Activated naive CD4-positive, alpha-beta T cell treated with anti-CD3 and anti-CD28 coated beads, Interleukin-2, amount 10 ng/mL, durations not matched to agents 7 days and 5 days (primary cell): ENCODE measurements around the gene FBXO15.

ENCODE experiments used
- CTCF ChIA-PET: fragments of 350-600 bp; sonication (Branson Sonifier 250); formaldehyde crosslinking; loops from one replicate; lab custom pipeline; 2021; ENCODE audit warnings: antibody characterized with exemption; lab: Charles Lee
- DNase-seq: peaks from one replicate; pipeline ENCODE4 v3.0.0-alpha.2; 2020
- H3K27ac Mint-ChIP-seq: one replicate; pipeline ENCODE4 v1.8.0; 2021; ENCODE audit warnings: mild to moderate bottlenecking, moderate library complexity, mixed read lengths
- H3K27me3 Mint-ChIP-seq: one replicate; pipeline ENCODE4 v1.8.0; 2021; ENCODE audit warnings: mild to moderate bottlenecking, mixed read lengths
- H3K36me3 Mint-ChIP-seq: one replicate; pipeline ENCODE4 v1.8.0; 2021; ENCODE audit warnings: mixed read lengths
- H3K4me1 Mint-ChIP-seq: one replicate; pipeline ENCODE4 v1.8.0; 2021; ENCODE audit warnings: mixed read lengths
- H3K4me3 Mint-ChIP-seq: one replicate; pipeline ENCODE4 v1.8.0; 2021; ENCODE audit warnings: mild to moderate bottlenecking, moderate library complexity, mixed read lengths
- H3K9me3 Mint-ChIP-seq: one replicate; pipeline ENCODE4 v1.8.0; 2021; ENCODE audit warnings: mixed read lengths

FBXO15 gene

DNA sequence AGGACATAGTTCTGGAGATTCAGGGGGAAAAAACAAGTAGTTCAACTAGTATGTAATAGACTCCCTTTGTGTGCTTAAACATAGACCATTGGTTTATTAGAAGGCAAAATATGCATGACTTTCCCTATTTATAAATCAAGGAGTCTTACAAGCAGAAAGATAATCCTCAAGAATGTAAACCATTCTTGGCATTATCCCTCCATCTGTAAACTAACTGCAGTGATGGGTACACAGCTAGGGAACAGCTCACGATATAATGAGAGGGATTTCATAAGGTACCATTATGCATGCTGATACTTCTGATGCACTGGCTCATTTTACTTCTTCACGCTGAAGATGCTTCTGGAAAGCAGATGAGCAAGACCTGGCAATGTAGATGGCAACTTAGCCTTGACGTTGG is 878 bp downstream of the FBXO15 start:
- CTCF ChIA-PET, result no interaction called here
- peak overlapping the region; percentile 95 for H3K4me3 Mint-ChIP-seq
- peaks cover 4% of the 10 kb centered on the region for H3K27me3 Mint-ChIP-seq
- H3K9me3 Mint-ChIP-seq, result no peaks in the 10 kb centered on the region
- peaks cover 13% of the 10 kb centered on the region for H3K36me3 Mint-ChIP-seq
- H3K4me1 Mint-ChIP-seq, result peaks cover 41% of the 10 kb centered on the region
- peak overlapping the region; percentile 100 for H3K27ac Mint-ChIP-seq
- DNase-seq, result no peak

DNA sequence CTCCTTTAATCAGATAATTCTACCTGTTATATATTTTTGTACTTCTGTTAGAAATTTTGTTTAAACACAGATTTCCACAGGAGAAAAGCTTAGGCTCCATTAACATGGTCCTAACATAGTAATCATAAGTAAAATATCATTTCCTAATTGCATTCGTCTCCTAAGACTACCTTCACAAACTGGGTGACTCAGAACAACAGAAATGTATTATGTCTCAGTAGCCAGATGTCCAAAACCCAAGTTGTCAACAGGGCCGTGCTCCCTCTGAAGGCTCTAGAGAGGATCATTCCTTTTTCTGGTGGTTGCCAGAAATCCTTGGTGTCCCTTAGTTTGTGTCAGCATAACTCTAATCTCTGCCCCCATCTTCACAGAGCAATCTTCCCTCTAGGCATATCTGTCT is 5.4 kb downstream of the FBXO15 start:
- Mint-ChIP-seq H3K27me3 (peaks cover 7% of the 10 kb centered on the region), H3K4me1 (peaks cover 16% of the 10 kb centered on the region), H3K9me3 (no peaks in the 10 kb centered on the region), H3K4me3 (no peak overlapping the region), H3K36me3 (no peaks in the 10 kb centered on the region), H3K27ac (no peak overlapping the region)
- no peak for DNase-seq
- CTCF ChIA-PET, result interaction anchor here (0.6 to 1.2 kb wide), 3 partner anchors 11 to 70 kb away, joined by 3 to 4 read pairs (median 4); no protein-coding TSS in a partner anchor

DNA sequence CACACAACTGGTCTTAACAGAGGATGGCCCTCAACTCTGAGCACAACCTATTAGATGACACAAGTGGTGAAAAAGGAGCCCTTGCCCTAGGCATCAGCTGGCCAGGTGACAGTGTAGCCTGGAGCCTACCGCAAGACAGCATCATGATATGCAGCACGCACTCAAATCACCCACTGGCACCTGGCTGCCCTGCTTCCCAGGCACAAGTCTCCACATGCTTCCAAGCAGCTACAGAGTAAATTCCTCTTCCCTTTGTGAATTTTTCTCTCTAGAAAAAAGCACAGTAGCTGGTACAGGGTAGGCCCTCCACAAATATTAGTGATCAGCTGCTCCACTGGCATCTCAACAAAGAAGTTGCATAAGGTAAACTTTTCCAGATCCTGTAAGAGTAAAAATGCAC is 6.0 kb downstream of the FBXO15 start:
- H3K27ac Mint-ChIP-seq, result no peak overlapping the region
- H3K27me3 Mint-ChIP-seq, result peaks cover 7% of the 10 kb centered on the region
- no peak for DNase-seq
- CTCF ChIA-PET, result interaction anchor here (0.6 to 1.0 kb wide), 2 partner anchors 11 to 69 kb away, joined by 4 read pairs; no protein-coding TSS in a partner anchor
- H3K4me3 Mint-ChIP-seq, result no peak overlapping the region
- H3K9me3 Mint-ChIP-seq, result no peaks in the 10 kb centered on the region
- no peaks in the 10 kb centered on the region for H3K36me3 Mint-ChIP-seq
- peaks cover 10% of the 10 kb centered on the region for H3K4me1 Mint-ChIP-seq

DNA sequence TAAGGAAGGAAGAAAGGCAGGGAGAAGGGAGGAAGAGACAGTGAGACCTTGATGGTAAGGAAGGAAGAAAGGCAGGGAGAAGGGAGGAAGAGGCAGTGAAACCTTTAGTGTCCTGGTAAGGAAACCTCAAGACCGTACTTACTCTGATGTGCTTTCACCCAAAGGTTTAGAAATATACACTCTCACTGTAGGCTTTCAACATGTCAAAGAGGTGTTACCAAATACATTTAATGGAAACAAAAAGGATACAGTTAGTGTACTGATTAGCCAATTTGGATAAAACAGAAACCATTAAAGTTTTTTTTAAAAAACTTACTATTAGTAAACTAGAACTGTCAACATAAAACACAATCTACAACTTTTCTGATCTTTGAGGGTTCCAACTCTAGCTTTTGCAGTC is 7.1 kb downstream of the FBXO15 start:
- Mint-ChIP-seq H3K4me3 (no peak overlapping the region), H3K36me3 (no peaks in the 10 kb centered on the region), H3K27ac (no peak overlapping the region), H3K27me3 (peaks cover 7% of the 10 kb centered on the region), H3K4me1 (peaks cover 6% of the 10 kb centered on the region), H3K9me3 (no peaks in the 10 kb centered on the region)
- CTCF ChIA-PET, result interaction anchor here (2.9 kb wide), 1 partner anchor 23 kb away, joined by 11 read pairs; no protein-coding TSS in a partner anchor
- no peak for DNase-seq

DNA sequence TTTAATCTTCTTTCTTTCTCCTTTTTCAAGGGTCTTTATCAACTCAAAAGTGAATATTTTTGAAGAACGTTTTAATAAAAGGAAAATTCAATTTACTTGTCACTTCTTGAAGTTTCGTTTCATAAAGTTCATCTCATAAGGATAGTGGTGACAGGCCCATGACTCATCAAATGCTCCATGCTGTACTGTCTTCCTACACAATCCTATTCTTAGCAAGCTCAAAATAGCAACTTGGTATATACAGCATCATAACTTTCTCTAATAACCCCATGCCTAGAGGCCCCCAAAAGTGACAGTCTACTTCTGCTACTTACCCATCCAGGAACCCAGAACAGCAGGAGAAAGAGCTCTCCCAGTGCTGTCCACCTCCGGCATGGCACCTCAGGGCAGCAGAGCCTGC is 7.7 kb downstream of the FBXO15 start:
- Mint-ChIP-seq H3K4me1 (peaks cover 6% of the 10 kb centered on the region), H3K4me3 (no peak overlapping the region), H3K27me3 (peaks cover 7% of the 10 kb centered on the region), H3K36me3 (no peaks in the 10 kb centered on the region), H3K9me3 (no peaks in the 10 kb centered on the region), H3K27ac (no peak overlapping the region)
- no peak for DNase-seq
- CTCF ChIA-PET, result interaction anchor here (0.7 to 2.9 kb wide), 5 partner anchors 9 to 57 kb away, joined by 3 to 11 read pairs (median 4); partner anchors contain the start of gene TIMM21

DNA sequence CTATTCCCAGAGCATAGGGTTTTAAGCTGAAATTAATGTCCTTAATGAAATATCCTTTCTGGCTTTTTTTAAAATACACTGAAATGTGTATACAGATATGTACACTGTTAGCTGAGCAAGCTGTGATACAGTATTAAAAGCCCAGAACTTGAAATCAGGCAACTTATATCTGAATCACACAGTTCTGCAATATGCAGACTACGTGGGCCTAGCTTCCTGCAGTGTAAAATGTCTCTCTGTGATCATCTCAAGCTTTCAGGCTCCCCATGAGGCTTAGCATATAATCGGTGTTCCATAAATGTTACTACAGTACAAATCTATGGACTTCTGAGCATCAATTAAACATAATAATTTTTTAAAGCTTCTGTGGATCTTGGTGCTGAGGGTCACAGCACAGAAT is 8.2 kb downstream of the FBXO15 start:
- peaks cover 7% of the 10 kb centered on the region for H3K27me3 Mint-ChIP-seq

DNA sequence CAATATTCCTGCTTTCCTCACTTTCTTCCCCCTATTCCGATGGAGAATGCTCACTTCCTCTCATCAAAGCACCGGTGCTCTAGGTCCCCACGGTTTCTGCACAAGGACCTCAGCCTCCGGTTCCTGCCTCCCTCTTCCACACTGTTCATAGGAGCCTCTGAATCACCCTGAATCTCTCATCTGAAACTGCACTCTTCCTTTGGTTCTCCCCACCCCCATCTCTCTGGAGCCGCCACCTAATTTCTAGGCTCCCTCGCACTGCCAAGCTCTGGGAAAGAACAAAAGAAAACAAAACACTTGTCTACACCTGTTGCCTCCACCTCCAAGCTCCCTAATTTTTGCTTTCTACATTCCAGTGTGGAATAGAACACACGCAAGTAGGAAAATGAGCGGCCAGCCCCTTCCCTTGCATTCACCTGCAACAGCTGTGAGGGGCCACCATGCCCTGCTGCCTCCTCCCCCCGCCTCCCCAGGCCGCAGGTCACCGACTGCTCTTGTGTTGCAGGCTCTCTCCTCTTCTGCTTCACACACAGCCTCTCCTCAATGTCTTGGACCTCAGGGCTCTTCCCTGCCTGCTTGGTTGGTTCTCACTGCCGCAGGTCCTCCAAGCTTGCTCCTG is 9.6 kb downstream of the FBXO15 start:
- no peak for DNase-seq
- CTCF ChIA-PET, result interaction anchor here (1.1 to 2.9 kb wide), 4 partner anchors 16 to 55 kb away, joined by 3 to 11 read pairs (median 6); no protein-coding TSS in a partner anchor
- Mint-ChIP-seq H3K4me3 (no peak overlapping the region), H3K4me1 (peaks cover 6% of the 10 kb centered on the region), H3K27me3 (peaks cover 7% of the 10 kb centered on the region), H3K9me3 (no peaks in the 10 kb centered on the region), H3K27ac (no peak overlapping the region), H3K36me3 (no peaks in the 10 kb centered on the region)

More for the DNA sequence above, 8.2 kb downstream of the FBXO15 start:
- H3K9me3 Mint-ChIP-seq, result no peaks in the 10 kb centered on the region
- no peaks in the 10 kb centered on the region for H3K36me3 Mint-ChIP-seq
- CTCF ChIA-PET, result interaction anchor here (0.7 to 2.9 kb wide), 5 partner anchors 9 to 57 kb away, joined by 3 to 11 read pairs (median 4); partner anchors contain the start of gene TIMM21
- H3K27ac Mint-ChIP-seq, result no peak overlapping the region
- H3K4me1 Mint-ChIP-seq, result peaks cover 6% of the 10 kb centered on the region
- no peak overlapping the region for H3K4me3 Mint-ChIP-seq
- DNase-seq, result no peak

DNA sequence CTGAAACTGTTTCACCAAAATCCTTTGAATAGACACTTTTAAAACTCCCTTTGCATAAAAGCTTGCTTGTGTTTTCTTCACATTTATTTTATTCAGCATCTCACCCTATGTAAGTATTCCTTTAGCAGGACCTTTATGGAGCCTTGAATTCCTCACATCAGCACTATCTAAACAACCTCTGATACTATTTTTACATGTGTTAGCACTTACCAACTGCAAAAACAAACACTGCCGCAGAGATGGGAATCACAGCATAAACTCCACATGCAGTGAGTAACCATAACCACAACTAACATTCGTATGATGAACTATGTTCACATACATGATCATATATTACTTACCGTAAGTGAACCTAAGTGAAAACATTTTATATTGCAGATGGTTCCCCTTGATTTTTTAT is 15.4 kb downstream of the FBXO15 start:
- Mint-ChIP-seq H3K4me3 (no peak overlapping the region), H3K27ac (no peak overlapping the region), H3K36me3 (no peaks in the 10 kb centered on the region), H3K9me3 (no peaks in the 10 kb centered on the region), H3K4me1 (no peaks in the 10 kb centered on the region), H3K27me3 (no peaks in the 10 kb centered on the region)
- CTCF ChIA-PET, result interaction anchor here (1.4 kb wide), 1 partner anchor 50 kb away, joined by 4 read pairs; no protein-coding TSS in a partner anchor
- no peak for DNase-seq

DNA sequence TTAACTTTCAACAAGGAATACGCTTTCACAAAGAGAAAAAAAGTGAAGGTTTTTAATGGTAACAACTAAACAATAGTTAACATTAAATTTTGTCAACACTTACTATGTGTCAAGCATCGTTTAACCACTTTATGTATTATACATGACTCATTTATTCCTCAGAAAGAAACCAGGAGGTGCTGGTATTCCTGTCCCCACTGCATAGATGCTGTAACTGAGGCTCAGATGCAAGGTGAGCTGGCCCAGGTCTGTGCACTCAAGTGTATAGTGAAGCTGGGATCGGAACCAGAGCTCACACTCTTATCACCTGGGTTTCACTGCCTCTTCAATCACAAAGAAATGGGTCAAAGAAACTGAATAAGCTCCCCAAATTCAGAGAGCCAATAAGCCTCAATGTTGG is 16.5 kb downstream of the FBXO15 start:
- CTCF ChIA-PET, result interaction anchor here (1.3 to 1.4 kb wide), 2 partner anchors 14 to 48 kb away, joined by 3 to 4 read pairs; no protein-coding TSS in a partner anchor

DNA sequence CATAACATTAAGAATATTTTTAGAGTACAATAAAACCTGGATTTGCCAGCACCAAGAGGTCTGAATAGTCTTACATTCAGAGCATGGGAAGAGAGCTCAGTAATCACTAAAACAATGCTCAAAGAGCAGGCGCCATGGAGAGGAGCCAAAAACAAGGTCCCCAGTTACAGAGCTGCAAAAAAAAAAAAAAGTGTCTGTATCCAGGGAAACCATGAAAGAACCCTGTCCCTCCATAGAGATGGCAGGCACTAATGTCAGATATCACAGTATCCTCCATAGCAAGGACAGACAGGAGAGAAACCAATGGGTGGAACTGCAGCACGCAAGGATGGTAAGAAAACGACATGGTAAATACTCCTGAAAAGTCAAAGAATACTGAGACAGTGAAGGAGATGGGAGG is 19.5 kb downstream of the FBXO15 start:
- CTCF ChIA-PET, result interaction anchor here (0.8 to 2.8 kb wide), 2 partner anchors 46 to 67 kb away, joined by 4 to 7 read pairs; no protein-coding TSS in a partner anchor
- H3K9me3 Mint-ChIP-seq, result no peaks in the 10 kb centered on the region
- H3K27me3 Mint-ChIP-seq, result no peaks in the 10 kb centered on the region
- no peaks in the 10 kb centered on the region for H3K4me1 Mint-ChIP-seq
- no peaks in the 10 kb centered on the region for H3K36me3 Mint-ChIP-seq
- H3K4me3 Mint-ChIP-seq, result no peak overlapping the region
- no peak for DNase-seq
- no peak overlapping the region for H3K27ac Mint-ChIP-seq

More for the DNA sequence above, 16.5 kb downstream of the FBXO15 start:
- no peak overlapping the region for H3K4me3 Mint-ChIP-seq
- no peaks in the 10 kb centered on the region for H3K9me3 Mint-ChIP-seq
- H3K4me1 Mint-ChIP-seq, result no peaks in the 10 kb centered on the region
- no peak for DNase-seq
- H3K36me3 Mint-ChIP-seq, result no peaks in the 10 kb centered on the region
- no peak overlapping the region for H3K27ac Mint-ChIP-seq
- no peaks in the 10 kb centered on the region for H3K27me3 Mint-ChIP-seq

DNA sequence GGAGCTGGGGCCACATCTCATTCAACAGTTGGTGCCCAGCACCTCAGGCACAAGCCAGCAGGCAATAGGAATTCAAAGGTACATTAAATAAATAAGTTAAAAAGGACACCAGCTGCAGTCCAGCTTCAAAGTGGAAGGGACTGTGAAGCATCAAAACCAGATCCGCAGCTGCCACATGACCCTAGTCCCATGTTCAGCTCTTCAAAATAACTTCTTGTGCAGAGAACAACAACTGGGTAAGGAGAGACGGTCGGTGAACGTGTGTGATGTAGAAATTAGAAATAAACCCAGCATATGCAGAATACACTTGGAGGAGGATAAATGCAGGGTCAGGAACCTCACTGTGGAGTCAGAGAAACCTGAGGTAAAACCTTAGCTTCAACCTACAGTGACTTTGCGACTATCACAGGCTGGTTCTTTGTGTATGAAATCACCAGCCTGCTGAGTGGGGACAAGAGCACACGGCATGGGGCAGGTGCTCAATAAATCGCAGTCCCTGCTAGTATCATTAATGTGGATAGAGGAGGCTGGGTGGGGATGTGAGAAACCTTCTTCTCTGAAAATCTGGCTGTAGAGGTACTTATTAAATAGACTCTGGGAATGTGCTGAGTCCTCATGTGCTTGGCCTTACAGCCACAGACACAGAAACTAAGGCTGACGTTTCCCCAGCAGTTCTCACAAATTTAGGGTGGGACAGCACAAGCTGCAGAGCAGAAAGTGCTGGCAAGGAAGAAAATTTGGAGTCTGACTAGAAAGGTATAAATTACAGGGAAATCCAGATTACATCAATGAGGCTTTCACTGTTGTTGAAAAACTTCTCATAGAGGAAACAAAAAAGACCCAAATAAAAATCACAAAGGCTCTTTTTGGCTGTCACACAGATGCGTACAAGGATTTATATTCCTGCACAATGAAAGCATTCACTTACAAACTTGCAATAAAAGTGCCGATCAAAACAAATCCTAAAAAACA is 20.7 kb downstream of the FBXO15 start:
- Mint-ChIP-seq H3K36me3 (no peaks in the 10 kb centered on the region), H3K27me3 (no peaks in the 10 kb centered on the region), H3K27ac (no peak overlapping the region), H3K4me3 (no peak overlapping the region), H3K9me3 (no peaks in the 10 kb centered on the region), H3K4me1 (no peaks in the 10 kb centered on the region)
- CTCF ChIA-PET, result interaction anchor here (0.5 to 2.8 kb wide), 3 partner anchors 45 to 173 kb away, joined by 4 to 7 read pairs (median 4); no protein-coding TSS in a partner anchor
- DNase-seq, result no peak

DNA sequence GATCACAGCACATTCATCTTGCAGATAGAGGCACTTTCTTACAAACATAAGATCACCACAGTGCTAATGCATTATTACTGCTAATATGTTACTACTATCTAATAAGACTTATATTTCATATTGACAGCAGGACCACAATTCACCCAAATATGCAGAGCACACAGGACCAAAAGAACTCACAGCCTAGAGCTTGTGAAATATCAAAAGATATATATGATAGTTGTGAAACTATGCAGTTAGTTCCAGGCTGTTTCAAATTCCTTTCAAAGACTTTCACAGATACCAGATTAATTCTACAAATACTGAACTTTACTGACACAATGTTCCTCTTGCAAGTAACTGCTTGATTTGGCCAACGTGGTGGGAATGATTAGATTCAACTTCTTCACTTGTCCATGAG is 23.0 kb downstream of the FBXO15 start:
- CTCF ChIA-PET, result interaction anchor here (1.6 kb wide), 1 partner anchor 43 kb away, joined by 3 read pairs; no protein-coding TSS in a partner anchor
- H3K9me3 Mint-ChIP-seq, result no peaks in the 10 kb centered on the region

DNA sequence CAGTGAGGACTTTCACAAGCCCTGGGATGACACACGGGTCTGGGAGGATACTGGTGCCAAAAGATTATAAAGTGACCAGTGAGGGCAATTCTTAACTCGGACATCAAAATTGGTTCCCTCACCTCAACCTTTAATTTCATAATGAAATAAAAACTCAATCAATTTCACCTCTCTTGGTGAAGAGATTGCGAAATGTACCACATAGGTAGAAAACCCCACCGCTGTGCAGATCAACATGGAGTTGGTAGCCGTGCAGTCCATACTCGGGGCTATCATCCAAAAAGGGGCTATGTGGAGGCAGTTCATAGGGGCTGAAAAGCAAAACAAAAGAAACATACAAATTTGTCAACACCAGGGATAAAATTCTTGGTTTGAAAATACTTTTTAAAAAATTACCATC is 24.4 kb downstream of the FBXO15 start:
- H3K36me3 Mint-ChIP-seq, result no peaks in the 10 kb centered on the region

More for the DNA sequence above, 23.0 kb downstream of the FBXO15 start:
- no peak overlapping the region for H3K4me3 Mint-ChIP-seq
- no peaks in the 10 kb centered on the region for H3K4me1 Mint-ChIP-seq
- no peak for DNase-seq
- H3K27ac Mint-ChIP-seq, result no peak overlapping the region
- H3K27me3 Mint-ChIP-seq, result no peaks in the 10 kb centered on the region
- H3K36me3 Mint-ChIP-seq, result no peaks in the 10 kb centered on the region

More for the DNA sequence above, 24.4 kb downstream of the FBXO15 start:
- Mint-ChIP-seq H3K9me3 (no peaks in the 10 kb centered on the region), H3K27ac (no peak overlapping the region), H3K27me3 (no peaks in the 10 kb centered on the region), H3K4me1 (no peaks in the 10 kb centered on the region), H3K4me3 (no peak overlapping the region)
- CTCF ChIA-PET, result interaction anchor here (1.6 kb wide), 1 partner anchor 41 kb away, joined by 3 read pairs; no protein-coding TSS in a partner anchor
- DNase-seq, result no peak
